Prostate gland (tissue), 2 donors: Measurements from ENCODE around the gene TKFC.

ENCODE experiments used
- CTCF ChIP-seq, 4 experiments: fragments of 200-600 bp in 2 of 4; fragments of 450-650 bp in 2 of 4; sonication (generic) in 2 of 4; IDR thresholded peaks; 1 replicate in 3 of 4; 2 replicates in 1 of 4; pipeline ENCODE4 v1.5.1; 2016 to 2019; ENCODE audit warnings: antibody characterized with exemption in 4 of 4, mild to moderate bottlenecking in 2 of 4, moderate library complexity in 2 of 4
- POLR2A ChIP-seq: fragments of 450-650 bp; IDR thresholded peaks from one replicate; pipeline ENCODE4 v1.6.1; 2016; ENCODE audit warnings: antibody characterized with exemption, mild to moderate bottlenecking

DNA sequence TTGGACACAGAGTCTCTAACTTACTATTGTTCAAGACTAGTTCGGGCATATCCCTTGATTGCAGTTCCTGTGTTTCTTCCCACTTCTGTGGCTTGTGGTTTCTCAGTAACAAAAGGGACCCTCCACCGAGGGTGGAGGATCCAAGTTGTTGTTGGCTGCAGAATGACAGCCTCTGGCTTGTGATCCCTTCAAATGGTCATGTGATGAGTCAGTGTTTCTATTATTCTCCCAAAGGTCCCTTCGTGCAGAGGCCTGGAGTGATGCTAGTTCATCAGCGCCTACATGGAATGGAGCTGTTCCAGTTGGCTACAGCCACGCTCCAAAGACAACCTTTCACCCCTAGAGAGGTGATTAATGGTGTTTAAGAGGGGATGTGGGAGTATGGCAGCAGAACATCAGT, 35.3 kb upstream of the TKFC start:
- TF ChIP-seq CTCF (IDR thresholded peaks at IDR 0.05) (no peak), POLR2A (no peak)
